Measurements from ENCODE around the gene MARCHF10. TPM values are rescaled to one million over a fixed set of nuclear protein-coding genes. Genes with fewer than 3 reads are reported as not detected.
"Not testable (repeated sequence)": the region's sequence is repeated elsewhere in the genome, so short reads cannot be mapped to it uniquely, and the experiment has no call there.

MARCHF10 gene, protein sequence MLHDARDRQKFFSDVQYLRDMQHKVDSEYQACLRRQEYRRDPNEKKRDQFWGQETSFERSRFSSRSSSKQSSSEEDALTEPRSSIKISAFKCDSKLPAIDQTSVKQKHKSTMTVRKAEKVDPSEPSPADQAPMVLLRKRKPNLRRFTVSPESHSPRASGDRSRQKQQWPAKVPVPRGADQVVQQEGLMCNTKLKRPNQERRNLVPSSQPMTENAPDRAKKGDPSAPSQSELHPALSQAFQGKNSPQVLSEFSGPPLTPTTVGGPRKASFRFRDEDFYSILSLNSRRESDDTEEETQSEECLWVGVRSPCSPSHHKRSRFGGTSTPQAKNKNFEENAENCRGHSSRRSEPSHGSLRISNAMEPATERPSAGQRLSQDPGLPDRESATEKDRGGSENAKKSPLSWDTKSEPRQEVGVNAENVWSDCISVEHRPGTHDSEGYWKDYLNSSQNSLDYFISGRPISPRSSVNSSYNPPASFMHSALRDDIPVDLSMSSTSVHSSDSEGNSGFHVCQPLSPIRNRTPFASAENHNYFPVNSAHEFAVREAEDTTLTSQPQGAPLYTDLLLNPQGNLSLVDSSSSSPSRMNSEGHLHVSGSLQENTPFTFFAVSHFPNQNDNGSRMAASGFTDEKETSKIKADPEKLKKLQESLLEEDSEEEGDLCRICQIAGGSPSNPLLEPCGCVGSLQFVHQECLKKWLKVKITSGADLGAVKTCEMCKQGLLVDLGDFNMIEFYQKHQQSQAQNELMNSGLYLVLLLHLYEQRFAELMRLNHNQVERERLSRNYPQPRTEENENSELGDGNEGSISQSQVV
- under 0.01 and 0.32 TPM in 2 replicates for total RNA-seq

DNA sequence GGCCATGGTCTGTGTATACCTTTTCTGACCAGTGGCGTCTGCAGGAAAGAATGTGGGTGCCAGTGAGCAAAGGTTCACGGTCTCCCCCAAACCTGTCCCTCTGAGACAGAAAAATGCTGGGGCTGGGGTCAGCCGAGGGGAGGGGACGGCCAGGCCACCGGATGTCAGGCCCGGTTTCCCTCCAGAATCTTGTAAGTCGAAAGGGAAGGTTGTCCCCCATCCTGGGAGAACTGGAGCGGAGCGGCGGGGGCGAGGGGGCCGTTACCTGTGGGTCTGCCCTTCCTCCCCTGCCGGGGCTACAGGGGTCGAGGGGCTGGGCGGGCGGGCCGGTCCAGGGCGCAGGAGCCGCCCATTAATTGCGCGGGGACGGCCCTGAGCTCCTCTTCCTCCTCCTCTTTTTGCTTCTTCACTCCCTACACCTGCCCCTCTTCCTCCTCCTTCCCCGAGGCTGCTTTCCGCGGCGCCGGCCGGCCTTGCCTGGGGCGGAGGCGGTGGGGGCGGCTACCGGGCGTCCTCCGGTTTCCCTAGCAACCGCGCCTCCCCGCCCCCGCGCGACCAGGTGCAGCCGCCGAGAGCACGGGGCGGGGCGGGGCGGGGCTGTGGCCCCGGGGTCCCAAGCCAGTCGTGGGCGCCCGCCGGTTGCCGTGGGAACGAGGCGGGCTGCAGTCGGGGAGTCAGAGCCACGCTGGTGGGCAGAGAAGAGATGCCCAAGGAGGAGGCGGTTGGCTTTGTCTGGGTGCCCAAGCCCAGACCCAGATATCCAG lies at the start of gene MARCHF10:
MARCHF10 (minus strand) TSS at position 503 of the 764 bp plus-strand sequence. CDS start 6,579 bp downstream, outside the sequence.
- H3K4me3 ChIP-seq (ENCODE audit: low read depth, low read length) = peak within 1 kb of the TSS; percentile 24
- no peak for DNase-seq (ENCODE audit: low read depth)
- TF ChIP-seq CTCF (IDR thresholded peaks at IDR 0.05; ENCODE audit: insufficient read depth, low read depth, low read length) = no peak

GRCh38 chr17:62857526-62857925 lies 49.4 kb upstream of the MARCHF10 start:
- no peak for TF ChIP-seq CTCF (IDR thresholded peaks at IDR 0.05; ENCODE audit: insufficient read depth, low read depth, low read length)
- H3K4me3 ChIP-seq (ENCODE audit: low read depth, low read length) = no peak overlapping the region
- DNase-seq (ENCODE audit: low read depth) = no peak

- no peak overlapping the region for H3K4me3 ChIP-seq (ENCODE audit: low read depth, low read length)
- no peak for DNase-seq (ENCODE audit: low read depth)
- no peak for TF ChIP-seq CTCF (IDR thresholded peaks at IDR 0.05; ENCODE audit: insufficient read depth, low read depth, low read length)
These were observed 48.5 kb upstream of the MARCHF10 start for GRCh38 chr17:62856594-62856993.

DNA sequence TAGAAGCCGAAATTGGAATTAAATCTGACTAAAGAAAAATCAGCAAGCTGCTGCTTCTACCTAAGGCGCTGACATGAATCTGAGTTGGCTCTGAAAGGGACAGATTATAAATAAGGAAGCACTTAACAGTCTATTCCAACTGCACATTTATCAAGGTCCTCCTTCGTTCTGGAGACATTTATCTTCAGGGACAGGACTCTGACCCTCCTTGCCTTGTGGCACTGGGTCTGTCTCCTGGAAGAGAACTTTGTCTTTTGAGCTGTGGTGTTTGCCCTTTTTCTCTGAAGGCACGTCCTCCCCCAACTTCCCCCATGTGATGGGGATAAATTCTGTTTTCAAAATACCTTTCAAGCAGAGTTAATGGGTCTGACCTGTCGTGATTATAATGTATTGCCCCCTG lies 47.0 kb upstream of the MARCHF10 start:
- no peak for TF ChIP-seq CTCF (IDR thresholded peaks at IDR 0.05; ENCODE audit: insufficient read depth, low read depth, low read length)
- DNase-seq (ENCODE audit: low read depth) = no peak
- no peak overlapping the region for H3K4me3 ChIP-seq (ENCODE audit: low read depth, low read length)

GRCh38 chr17:62854098-62854680 lies 46.1 kb upstream of the MARCHF10 start:
- DNase-seq (ENCODE audit: low read depth) = no peak
- no peak overlapping the region for H3K4me3 ChIP-seq (ENCODE audit: low read depth, low read length)
- no peak for TF ChIP-seq CTCF (IDR thresholded peaks at IDR 0.05; ENCODE audit: insufficient read depth, low read depth, low read length)

DNA sequence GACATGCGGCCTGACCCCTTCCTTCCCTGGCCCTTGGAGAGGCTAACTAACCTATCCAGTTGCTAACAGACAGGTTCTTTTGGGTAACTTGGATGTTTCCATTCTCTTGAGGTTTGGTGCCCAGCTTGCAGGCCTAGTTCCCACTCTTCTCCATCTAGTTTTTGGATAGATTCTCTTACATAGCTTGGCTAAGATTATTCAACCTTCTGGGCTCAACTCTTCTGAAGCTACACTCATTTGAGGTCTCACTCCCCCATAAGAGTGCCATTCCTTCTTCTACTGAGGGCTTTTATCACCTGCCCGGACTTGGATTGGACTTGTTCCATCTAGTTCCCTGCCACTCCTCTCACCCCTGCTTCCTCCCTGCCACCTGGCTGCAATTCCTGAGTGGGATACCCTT lies 44.1 kb upstream of the MARCHF10 start:
- H3K4me3 ChIP-seq (ENCODE audit: low read depth, low read length) = no peak overlapping the region
- no peak for DNase-seq (ENCODE audit: low read depth)
- TF ChIP-seq CTCF (IDR thresholded peaks at IDR 0.05; ENCODE audit: insufficient read depth, low read depth, low read length) = no peak

GRCh38 chr17:62849591-62850415 lies 41.7 kb upstream of the MARCHF10 start:
- DNase-seq (ENCODE audit: low read depth); H3K4me3 ChIP-seq (ENCODE audit: low read depth, low read length): not testable (repeated sequence)

All from fibroblast of villous mesenchyme (primary cell).